Stimulated activated CD4-positive, alpha-beta T cell treated with anti-CD3 and anti-CD28 coated beads, Interleukin-2, amount 100 ng/mL, for 4 hours (primary cell): Measurements from ENCODE around the gene RACGAP1.
"Not testable (repeated sequence)": the region's sequence is repeated elsewhere in the genome, so short reads cannot be mapped to it uniquely, and the experiment has no call there.

Experiments
- DNase-seq: peaks from one replicate; pipeline ENCODE4 v3.0.0-alpha.2; 2020; ENCODE audit warnings: low read depth

The RACGAP1 gene

DNA sequence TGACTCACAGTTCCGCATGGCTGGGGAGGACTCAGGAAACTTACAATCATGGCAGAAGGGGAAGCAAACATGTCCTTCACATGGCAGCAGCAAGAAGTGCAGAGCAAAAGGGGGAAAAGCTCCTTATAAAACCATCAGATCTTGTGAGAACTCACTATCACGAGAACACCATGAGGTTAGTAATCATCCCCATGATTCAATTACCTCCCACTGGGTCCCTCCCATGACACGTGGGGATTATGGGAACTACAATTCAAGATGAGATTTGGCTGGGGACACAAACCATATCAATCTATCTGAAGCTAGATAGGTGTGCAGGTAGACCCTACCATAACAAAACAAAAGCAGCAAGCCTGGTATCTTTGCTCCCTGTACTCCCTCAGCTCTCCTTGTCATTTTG lies 38.8 kb downstream of the RACGAP1 start:
- DNase-seq, result not testable (repeated sequence)

DNA sequence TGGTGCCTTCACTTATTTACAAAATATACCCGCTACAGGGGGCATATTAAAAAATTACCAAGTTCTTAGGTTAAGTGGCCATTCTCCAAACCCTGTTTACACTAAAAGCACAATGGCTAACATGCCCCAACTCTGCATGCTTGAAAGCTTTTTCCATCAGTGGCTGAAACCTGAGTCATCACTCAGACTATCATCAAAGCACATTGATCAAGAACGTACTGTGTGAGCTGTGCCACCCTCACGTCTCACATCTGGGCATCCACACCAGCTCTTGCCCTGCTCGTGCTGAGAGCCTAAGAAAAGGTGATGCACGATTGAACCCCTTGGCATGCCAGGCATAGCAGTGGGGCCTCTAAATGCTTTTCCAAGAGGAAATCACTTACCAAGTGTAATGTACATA lies 39.3 kb downstream of the RACGAP1 start:
- no peak for DNase-seq

DNA sequence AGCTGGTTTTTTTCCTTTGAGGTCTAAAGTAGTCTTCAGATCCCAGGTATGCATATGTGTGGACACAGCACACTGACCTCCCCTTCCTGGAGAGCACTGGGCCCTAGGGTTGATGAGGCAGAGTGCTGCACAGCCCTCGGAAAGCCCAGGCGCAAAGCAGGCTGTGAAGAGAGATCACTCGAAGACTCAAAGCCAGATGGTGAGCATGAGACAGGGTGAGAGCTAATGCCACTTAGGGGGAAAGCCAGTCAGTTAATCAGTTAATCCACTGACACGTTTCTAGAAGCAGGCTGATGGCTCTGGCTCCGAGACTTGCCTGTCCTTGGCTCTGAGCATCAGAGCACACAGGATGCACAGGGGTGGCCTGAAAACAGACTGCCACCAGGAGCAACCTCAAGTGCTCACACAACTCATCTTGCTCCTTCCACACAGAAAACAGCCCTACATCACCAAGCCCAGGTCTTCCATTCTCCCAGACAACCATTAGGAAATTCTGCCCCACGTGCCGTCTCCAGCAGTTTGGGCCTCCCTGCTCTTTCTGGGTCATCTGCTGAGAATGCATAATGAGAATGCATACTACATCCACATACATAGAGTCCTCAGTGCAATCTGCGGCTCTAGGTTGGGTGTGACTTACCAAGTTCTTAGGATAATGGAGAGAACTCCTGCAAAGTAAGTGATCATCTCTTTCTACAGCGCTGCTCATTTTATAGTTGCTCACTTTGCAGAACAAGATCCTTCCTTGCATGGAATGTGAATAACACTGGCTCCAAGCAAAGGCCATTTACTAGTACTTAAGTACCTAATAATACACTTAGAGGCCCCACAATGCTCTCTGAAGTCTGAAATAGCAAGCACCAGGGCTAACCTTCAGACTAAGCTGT lies 40.6 kb downstream of the RACGAP1 start:
- no peak for DNase-seq

DNA sequence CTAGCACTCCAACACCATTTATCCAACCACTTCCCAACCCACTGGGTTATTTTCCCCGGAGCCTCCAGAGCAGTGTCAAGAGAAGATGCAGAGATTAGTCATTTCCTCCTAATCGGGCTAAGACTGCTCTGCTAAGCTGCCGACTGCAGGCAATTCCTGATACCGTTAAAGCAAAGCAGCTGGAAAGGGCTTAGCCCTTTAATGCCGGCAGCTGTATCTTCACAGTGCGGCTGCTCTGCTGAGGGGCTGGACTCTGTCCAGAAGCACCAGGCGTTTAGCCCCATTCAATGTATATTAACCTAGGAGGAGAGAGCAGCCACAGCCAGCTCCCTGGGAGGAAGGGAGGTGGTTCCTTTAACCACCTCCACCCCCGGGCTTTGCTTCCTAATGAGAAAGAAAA lies 41.4 kb downstream of the RACGAP1 start:
- no peak for DNase-seq

GRCh38 chr12:49982246-49983087 lies 42.8 kb downstream of the RACGAP1 start:
- DNase-seq, result no peak

DNA sequence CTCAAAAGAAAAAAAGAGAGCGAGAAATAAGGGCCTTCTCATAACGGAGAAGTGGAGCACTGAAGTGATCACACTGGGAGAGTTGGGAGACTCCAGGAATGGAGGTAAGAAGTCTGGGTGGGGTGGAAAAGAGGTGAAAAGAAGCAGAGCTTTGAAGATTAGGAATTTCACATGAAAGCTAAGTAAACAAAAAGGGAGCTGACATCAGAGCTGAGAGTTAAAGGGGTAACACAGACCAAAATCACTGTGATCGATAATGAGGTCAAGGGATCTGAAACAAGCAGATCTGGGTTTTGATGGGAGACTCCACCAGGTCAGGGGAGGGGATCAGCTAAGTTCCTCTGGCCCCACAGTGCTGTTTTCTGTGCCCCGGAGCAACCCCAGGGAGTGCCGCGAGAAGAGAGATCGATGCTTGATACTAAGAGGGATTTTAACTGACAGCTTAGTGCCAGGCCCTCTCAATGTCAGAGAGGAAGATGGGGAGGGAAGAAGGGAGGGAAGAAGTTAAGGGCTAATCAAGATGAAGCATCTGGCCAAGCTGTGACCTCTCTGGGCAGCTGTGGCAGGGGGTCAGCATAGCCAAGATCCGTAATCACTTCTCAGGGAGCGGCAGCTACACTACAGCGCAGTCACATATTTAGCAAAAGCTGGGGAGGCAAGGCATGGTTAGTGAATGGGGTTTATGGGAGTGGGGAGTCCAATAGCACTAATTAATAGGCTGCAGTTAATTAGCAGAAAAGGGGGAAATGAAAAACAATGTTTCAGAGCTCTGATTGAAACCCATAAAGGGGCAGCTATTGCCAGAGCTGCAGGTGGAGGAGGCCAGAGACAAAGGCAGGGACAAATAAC lies 44.6 kb downstream of the RACGAP1 start:
- DNase-seq, result no peak

GRCh38 chr12:49979791-49980190 lies 45.5 kb downstream of the RACGAP1 start:
- DNase-seq, result no peak

DNA sequence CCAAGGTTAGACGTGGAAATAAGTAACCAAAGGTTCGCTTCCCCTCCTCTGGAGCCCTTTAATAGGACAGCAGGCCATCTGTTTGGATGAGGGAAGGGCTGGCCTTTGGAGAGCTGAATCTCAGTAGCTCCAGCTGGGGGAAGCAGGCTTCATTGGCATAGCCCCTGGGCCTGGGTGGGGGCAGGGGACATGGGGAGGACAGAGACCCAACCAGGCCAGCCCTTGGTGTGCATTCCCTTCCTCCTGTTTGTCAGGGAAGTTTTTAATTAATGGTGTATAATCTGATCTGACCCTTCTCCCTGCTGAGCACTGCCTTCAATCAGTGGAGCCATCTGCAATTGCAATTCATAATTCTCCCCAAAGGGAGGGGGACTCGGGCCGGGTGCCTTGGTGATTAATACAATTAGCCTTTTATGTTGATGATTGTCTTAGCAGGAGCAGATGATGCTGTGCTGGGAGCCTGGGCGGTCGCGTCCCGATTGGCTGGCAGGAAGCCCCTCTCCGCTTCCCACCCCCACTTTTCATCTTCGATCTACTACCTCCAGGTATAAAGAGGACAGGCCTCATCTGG lies 46.2 kb downstream of the RACGAP1 start:
- no peak for DNase-seq

DNA sequence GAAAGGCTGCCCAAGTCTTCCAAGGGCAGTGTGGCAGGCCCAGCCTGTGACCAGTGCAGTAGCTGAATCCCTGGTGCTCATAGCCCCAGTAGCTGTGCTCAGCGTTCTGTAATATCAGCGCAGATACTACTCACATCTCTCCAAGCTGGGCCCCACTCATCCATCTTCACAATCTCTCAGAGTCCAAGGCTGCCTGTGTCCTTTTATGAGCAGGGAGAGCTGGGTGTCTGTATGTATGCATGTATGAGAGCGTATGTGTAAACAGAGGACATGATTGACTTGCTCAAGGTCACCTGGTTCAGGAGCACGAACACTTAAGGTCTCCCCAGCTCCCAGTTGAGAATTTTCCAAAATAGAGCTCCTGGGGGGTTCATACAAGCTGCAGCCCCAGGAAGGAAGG lies 47.2 kb downstream of the RACGAP1 start:
- no peak for DNase-seq

GRCh38 chr12:49976557-49976956 lies 48.7 kb downstream of the RACGAP1 start:
- DNase-seq, result no peak

DNA sequence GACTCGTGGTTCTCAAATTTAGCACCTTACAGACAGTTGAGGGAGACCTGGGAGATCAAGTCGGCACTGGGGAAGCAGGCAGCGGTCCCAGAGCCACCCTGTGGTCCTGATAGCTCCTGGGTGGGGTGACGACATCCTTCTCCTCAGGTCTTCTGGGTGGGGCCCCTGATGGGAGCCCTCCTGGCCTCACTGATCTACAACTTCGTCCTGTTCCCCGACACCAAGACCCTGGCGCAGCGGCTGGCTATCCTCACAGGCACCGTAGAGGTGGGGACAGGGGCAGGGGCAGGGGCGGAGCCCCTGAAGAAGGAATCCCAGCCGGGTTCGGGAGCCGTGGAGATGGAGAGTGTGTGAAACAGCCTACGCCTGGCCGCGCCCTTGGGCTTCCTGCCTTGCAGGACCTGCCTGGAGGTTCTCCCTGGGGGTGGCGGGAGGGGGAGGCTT lies 50.0 kb downstream of the RACGAP1 start:
- no peak for DNase-seq

- DNase-seq, result no peak
These were observed 50.5 kb downstream of the RACGAP1 start for GRCh38 chr12:49974677-49975317.

DNA sequence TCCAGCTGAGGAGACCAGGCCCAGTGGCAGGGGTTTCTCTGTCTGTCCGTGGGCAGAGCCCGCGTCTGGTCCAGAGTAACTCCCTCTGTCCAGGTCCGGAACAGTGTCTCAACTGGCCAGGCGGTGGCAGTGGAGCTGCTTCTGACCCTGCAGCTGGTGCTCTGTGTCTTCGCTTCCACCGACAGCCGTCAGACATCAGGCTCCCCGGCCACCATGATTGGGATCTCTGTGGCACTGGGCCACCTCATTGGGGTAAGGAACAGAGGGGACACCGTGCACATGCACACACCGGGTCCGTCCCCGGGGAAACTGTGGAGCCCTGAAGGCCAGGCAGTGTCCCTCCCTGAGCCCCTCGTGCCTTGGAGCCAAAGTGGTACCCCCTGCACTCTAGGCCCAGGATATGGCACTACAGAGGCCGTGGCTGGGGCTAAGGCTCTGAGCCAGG lies 51.0 kb downstream of the RACGAP1 start:
- DNase-seq, result no peak

DNA sequence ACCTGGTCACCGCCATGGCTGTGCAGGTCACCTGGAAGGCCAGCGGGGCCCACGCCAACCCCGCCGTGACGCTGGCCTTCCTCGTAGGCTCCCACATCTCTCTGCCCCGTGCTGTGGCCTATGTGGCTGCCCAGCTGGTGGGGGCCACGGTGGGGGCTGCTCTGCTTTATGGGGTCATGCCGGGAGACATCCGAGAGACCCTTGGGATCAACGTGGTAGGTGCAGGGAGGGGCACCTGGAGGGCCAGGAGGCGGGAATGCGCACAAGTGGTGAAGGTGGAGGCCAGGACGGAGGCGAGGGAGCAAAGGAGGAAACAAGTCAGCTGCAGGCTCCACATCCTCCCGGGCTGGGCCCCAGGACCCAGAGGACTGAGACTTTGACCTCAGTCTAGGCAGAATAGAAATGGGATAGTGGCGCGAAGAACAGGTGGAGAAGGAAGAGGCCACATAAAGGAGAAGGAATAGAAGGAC lies 51.9 kb downstream of the RACGAP1 start:
- no peak for DNase-seq

DNA sequence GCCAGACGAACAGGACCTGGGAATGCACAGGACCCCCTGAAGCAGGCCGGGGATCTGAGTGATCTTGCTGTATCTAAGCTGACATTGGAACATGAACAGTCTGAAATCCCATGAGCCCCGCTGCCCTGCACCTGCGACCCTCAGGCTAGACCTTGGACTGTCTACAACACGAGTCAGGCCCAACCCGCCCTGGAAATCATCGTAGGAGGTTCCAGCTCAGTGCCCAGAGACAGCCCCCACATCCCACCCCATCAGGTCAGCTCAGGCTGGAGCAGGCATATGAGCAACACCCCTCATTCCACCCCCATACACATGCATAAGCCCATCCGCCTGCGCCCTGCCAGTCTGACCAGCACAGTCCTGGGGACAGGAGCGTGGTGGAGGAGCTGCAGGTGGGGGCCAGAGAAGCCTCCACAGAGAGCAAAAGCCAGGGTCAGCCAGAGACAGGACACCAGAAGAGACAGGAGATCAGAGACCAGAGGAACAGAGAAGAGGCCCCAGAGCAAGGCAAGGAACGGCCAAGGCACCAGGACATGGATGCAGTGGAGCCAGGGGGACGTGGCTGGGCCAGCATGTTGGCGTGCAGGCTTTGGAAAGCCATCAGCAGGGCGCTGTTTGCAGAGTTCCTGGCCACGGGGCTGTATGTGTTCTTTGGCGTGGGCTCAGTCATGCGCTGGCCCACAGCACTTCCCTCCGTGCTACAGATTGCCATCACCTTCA lies 52.5 kb downstream of the RACGAP1 start, which contains the start of gene AQP6:
Gene AQP6, plus strand, starts transcription at position 307 of the 720 bp plus-strand sequence. Its CDS starts 227 bp downstream, at position 534.
- no peak for DNase-seq

DNA sequence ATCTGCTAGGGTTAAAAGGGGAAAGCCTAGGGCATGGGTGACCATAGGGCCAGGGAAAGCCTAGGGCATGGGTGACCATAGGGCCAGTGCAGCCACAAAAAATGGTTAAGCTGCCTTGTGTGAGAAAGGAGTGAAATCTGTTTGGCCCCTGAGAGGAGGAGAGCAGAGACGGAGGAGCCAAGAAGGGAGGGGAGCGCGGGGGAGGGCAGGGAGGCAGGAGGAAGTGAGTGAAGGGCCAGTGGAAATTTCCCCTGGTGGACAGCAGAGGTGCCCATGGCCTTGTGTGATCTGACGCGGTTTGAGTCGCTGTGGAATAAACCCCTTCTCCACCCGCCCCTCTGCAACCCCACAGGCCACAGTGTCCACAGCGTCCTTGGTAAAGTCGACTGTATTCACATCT lies 53.2 kb downstream of the RACGAP1 start:
- no peak for DNase-seq

- no peak for DNase-seq
These were observed 54.2 kb downstream of the RACGAP1 start for GRCh38 chr12:49971141-49971540.

DNA sequence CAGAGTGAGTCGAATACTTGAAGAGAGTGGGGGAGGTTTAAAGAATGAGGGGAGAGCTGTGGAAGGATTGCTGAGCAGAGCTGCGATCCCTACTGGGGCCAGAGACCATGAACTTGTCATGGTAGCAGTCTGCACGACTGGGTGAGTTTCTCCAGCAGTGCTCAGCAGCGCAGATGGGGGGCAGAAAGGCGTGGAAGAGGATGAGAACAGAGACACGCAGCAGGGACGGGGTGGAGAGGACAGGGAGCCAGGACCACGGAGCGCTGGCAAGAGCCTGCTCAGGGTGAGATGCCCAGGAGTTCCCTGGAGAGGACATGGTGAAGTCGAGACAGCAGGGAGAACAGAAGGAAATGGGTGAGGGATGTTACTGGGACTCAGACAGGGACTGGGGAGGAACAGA lies 54.6 kb downstream of the RACGAP1 start:
- DNase-seq, result no peak

- DNase-seq, result no peak
These were observed 55.5 kb downstream of the RACGAP1 start for GRCh38 chr12:49969651-49970429.
